NCI-H2196 (cell line): ENCODE measurements around the gene SLF2.

Experiments
- DNase-seq: peaks from one replicate; lab custom pipeline; 2025; ENCODE audit not compliant: unreplicated experiment; lab: John Stamatoyannopoulos, UW

The SLF2 gene

GRCh38 chr10:100978121-100978900 is 65.5 kb downstream of the SLF2 start:
- DNase-seq = no peak

- no peak for DNase-seq
Measured at GRCh38 chr10:100978901-100979195, 66.1 kb downstream of the SLF2 start.

- no peak for DNase-seq
Measured at GRCh38 chr10:100979791-100980272, 67.1 kb downstream of the SLF2 start.

DNA sequence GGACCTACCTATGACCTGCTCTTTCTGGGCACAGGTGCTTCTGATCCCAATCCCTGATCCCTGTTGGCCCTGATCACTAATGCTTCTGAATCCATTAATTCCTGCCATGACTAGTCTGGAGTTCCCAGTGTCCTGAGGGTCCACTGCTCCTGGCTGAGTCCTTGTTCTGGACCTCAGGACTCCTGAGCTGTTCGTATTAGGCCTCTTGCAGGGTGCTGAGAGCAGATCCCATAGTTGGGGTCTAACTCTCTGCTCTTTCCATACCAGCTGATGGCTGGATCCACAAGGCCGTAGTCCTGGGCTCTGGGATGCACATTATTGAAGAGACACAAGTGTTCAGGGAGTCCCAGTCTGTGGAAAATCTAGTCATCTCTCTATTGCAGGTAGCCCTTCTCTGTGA is 67.5 kb downstream of the SLF2 start:
- no peak for DNase-seq

DNA sequence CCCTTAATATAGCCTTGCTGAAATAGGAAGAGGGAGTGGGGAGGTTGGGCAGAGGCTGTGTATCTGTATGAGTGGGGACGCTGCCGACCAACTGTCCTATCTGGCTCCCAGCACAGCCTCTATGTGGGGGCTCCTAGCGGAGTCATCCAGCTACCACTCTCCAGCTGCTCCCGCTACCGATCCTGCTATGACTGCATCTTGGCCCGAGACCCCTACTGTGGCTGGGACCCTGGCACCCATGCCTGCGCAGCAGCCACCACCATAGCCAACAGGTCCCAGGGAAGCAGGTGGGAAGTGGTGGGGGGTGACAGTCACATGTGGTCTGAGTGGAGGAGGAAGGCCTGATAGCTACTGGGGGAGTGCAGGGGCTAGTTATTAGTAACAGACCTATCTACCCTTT is 67.9 kb downstream of the SLF2 start:
- DNase-seq = no peak

- no peak for DNase-seq
Measured at GRCh38 chr10:100981178-100981772, 68.5 kb downstream of the SLF2 start.

GRCh38 chr10:100982916-100983830 is 70.4 kb downstream of the SLF2 start:
- DNase-seq = no peak

DNA sequence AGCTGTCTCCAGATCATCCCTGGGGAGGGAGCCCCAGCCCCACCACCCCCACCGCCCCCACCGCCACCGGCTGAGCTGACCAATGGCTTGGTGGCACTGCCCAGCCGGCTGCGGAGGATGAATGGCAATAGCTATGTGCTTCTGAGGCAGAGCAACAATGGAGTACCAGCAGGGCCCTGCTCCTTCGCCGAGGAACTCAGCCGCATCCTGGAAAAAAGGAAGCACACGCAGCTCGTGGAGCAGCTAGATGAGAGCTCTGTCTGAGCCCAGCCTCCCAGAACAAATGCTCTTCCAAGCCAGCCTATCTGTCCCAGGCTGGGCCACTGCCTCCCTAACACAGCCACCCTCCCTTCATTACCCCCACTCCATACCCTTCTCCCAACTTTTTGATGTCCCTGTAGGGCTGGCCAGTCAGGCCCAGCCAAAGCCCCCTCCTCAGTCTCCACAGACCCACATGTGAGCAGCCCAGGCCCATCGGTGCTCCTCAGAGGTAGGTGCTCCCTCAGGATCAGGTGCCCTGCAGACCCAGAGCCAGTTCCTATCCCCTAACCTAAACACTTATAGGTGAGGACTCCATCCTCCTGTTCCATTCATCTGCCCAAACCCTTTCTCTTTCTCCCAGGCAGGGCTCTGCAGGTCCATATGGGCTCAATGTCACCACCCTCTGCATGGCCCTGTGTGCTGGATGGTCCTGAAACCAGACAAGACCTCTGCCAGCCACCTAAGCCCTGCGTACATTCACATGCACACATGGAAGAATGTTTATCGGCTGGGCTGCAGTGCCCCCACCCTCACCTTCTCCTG is 71.3 kb downstream of the SLF2 start:
- DNase-seq = no peak

DNA sequence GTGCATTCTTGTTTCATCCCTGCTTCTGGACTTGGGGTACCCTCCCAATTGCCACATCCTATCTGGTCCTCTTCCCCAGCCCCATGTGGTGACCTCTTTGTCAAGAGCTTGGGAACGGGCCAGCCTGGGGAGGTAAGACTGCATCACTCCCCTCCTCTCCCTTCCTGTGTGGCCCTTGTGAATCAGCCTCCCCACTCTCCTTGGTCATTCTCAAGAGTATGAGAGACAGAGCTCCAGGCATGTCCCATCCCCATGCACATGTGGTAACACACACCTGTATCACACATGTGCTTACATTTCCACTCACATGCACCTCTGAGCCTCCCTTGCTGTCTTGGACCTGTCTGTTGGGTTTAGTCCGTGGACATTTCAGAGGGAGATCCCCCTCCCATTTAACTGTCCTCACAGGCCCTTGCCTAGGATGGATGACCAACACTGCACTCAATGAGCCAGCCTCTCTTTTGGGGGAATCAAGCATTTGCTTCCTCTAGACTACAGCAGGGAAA is 72.0 kb downstream of the SLF2 start:
- DNase-seq = no peak

GRCh38 chr10:100985336-100985735 is 72.6 kb downstream of the SLF2 start:
- DNase-seq = no peak

- no peak for DNase-seq
Measured at GRCh38 chr10:100986623-100986951, 73.8 kb downstream of the SLF2 start.

- DNase-seq = peak; percentile 54
Measured at GRCh38 chr10:100986952-100987684, 74.4 kb downstream of the SLF2 start, which contains the start of the genes MRPL43 and TWNK. Gene MRPL43, minus strand, starts transcription at chr10:100987497. Its CDS starts 54 bp downstream, at chr10:100987443. Gene TWNK, plus strand, starts transcription at chr10:100987543. Its CDS starts 668 bp downstream, at chr10:100988211.

- DNase-seq = no peak
Measured at GRCh38 chr10:100987685-100988049, 74.9 kb downstream of the SLF2 start.

DNA sequence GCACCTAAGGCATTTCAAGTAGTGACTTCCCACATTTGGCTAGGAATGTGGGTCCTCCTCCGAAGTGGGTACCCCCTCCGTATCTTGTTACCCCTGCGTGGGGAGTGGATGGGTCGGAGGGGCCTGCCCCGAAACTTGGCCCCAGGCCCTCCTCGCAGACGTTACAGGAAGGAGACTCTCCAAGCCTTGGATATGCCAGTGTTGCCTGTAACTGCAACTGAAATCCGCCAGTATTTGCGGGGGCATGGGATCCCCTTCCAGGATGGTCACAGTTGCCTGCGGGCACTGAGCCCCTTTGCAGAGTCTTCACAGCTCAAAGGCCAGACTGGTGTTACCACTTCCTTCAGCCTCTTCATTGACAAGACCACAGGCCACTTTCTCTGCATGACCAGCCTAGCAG is 75.4 kb downstream of the SLF2 start:
- no peak for DNase-seq

GRCh38 chr10:100989088-100989487 is 76.3 kb downstream of the SLF2 start:
- no peak for DNase-seq

DNA sequence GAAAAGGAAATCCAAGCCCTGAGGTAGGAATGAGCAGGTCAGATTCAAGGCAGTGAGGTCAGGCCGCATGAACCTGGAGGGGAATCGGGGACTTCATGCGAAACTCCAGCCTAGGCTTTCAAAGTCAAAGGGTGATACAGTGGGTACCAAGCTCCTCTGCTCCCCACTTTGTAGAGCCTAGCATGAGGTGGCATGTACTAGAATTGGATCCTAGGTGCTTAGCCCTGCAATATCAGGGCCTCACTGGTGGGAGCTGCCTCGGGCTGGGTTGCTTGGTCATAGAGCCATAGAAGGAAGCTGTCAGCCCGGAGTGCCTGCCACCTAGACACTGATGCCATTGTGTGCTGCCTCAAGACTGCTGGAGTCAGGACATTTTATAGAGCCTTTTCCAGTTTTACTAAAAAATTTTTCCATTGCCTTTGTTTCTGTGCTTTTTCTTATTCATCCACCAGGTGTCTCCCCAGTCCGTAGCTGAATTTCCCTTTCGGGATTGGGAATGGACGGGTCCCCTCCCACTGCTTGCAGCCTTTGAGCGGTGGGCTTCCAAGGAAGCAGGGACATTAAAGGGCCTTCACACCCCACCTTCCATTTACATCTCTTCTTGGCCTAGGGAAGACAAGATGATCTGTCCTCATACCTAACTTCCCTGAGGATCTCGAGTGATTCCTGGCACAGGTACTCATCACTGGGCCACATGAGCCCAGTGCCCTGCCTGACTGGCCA is 81.4 kb downstream of the SLF2 start:
- peak; percentile 12 for DNase-seq

GRCh38 chr10:100995181-100995580 is 82.4 kb downstream of the SLF2 start:
- DNase-seq = no peak

DNA sequence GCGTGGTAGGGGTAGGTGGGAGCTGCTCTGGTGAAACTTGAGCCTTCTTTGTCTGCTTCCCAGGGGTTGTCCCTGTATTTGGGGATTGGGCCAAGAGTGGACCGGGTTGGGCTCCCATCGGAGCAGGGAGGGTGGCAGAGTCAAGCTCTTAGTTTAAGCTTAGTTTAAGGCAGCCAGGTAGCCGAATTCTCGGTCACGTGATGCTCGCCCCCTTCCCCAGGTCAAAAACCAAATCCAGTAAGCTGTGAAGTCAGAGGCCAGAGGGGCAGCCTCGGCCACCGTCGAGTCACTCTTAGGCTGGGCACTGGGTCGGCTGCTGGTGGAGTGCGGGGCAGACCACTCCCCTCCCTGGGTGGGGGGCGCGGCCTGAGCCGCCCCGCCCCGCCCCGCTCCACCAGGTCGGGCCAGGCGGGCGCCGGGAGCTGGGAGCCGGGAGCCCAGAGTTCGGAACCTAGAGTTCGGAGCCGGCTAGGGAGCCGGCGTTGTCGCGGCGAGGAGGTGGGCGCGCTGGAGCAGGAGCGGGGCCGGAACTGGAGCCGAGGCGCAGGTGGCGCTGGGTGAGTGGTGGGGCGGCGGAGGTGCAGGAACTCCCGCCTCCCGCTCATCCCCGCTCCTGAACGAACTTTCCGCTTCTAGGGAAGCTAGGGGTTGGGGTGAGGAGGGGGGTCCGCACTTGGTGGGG is 84.1 kb downstream of the SLF2 start:
- peak; percentile 21 for DNase-seq
